ENCODE data around the gene CCL25. TPM values are rescaled to one million over a fixed set of nuclear protein-coding genes. Genes with fewer than 3 reads are reported as not detected.

CCL25 gene
- total and polyA plus RNA-seq, 2 of the 13 experiments (the other 11 are each of a cell fraction or from before 2014, with no cell fraction given), result not detected

GRCh38 chr19:8085598-8086408 is 33.2 kb downstream of the CCL25 start (continued):
- TF ChIP-seq ZNF580 (CRISPR knock-in tag; IDR thresholded peaks at IDR 0.05; ENCODE audit: borderline replicate concordance, low read depth), result peak; percentile 86; the same call in 1 of the 2 replicates
- TF ChIP-seq LRRFIP1 (CRISPR knock-in tag; conservative IDR thresholded peaks at IDR 0.05), result no peak
- no peak for TF ChIP-seq MBNL3 (CRISPR knock-in tag; conservative IDR thresholded peaks at IDR 0.05)
- no peak for TF ChIP-seq CENPT (CRISPR knock-in tag; IDR thresholded peaks at IDR 0.05; ENCODE audit: low read depth)
- TF ChIP-seq ZNF839 (CRISPR knock-in tag; IDR thresholded peaks at IDR 0.05; ENCODE audit: borderline replicate concordance), result no peak
- TF ChIP-seq MATR3 (CRISPR knock-in tag; IDR thresholded peaks at IDR 0.05), result no peak
- TF ChIP-seq CBX2 (IDR thresholded peaks at IDR 0.05; ENCODE audit: low read depth, low read length), result no peak
- no peak for TF ChIP-seq CBX2 (CRISPR knock-in tag; IDR thresholded peaks at IDR 0.05; ENCODE audit: low read depth)
- no peak for TF ChIP-seq ZNF264 (CRISPR knock-in tag; IDR thresholded peaks at IDR 0.05)
- TF ChIP-seq PRDM10 (CRISPR knock-in tag; IDR thresholded peaks at IDR 0.05; ENCODE audit: low read depth), result 0 out of 2 replicates have a peak, but pooled peaks have one; percentile 64
- no peak for TF ChIP-seq SRSF1 (optimal IDR thresholded peaks at IDR 0.05; ENCODE audit: low read depth, low read length)
- TF ChIP-seq ZBTB14 (CRISPR knock-in tag; IDR thresholded peaks at IDR 0.05), result no peak
- TF ChIP-seq NPAS2 (CRISPR knock-in tag; IDR thresholded peaks at IDR 0.05; ENCODE audit: borderline replicate concordance), result no peak
- no peak for TF ChIP-seq PTBP1 (IDR thresholded peaks at IDR 0.05; ENCODE audit: low read depth, low read length, poor library complexity, severe bottlenecking)
- TF ChIP-seq ZNF124 (CRISPR knock-in tag; IDR thresholded peaks at IDR 0.05), result no peak
- no peak for TF ChIP-seq ZNF576 (CRISPR knock-in tag; IDR thresholded peaks at IDR 0.05)
- no peak for TF ChIP-seq ZFP41 (CRISPR knock-in tag; IDR thresholded peaks at IDR 0.05; ENCODE audit: borderline replicate concordance)

Data from HepG2 (cell line).